PC-3 (cell line): Measurements from ENCODE around the gene ETS1. TPM values are rescaled to one million over a fixed set of nuclear protein-coding genes. Genes with fewer than 3 reads are reported as not detected.

Experiments used
- ATAC-seq: fragments of 200-7000 bp; cut with Tn5 transposase; 2 replicates; pipeline ENCODE4 v1.9.1; 2020; ENCODE audit warnings: mild to moderate bottlenecking, moderate library complexity
- BruUV-seq: library from RNA; stranded (reverse); fragments of 400-500 nt; replicated peaks from 2 replicates; lab custom pipeline; 2021; lab: Mats Ljungman, UMichigan
- CTCF ChIA-PET: fragments of 300-600 bp; sonication (Branson Sonifier 250); formaldehyde crosslinking; loops from one replicate; lab custom pipeline; 2022; ENCODE audit warnings: antibody characterized with exemption; lab: Charles Lee
- POLR2A ChIA-PET: fragments of 300-600 bp; sonication (Branson Sonifier 250); formaldehyde crosslinking; loops from one replicate; lab custom pipeline; 2022; ENCODE audit warnings: antibody characterized with exemption; ENCODE audit not compliant: unreplicated experiment; lab: Charles Lee
- DNase-seq: peaks from one replicate; pipeline ENCODE4 v3.0.0-alpha.2; 2015
- H2AFZ ChIP-seq: fragments of 300-600 bp; sonication (generic); 2 replicates; pipeline ENCODE4 v1.6.0; 2016; ENCODE audit warnings: antibody characterized with exemption, low read length
- H3F3A ChIP-seq: fragments of 300-600 bp; sonication (generic); one replicate; pipeline ENCODE4 v1.6.0; 2017; ENCODE audit warnings: antibody characterized with exemption, low read length, control low read depth, mild to moderate bottlenecking; ENCODE audit not compliant: unreplicated experiment
- H3K27ac ChIP-seq: fragments of 300-600 bp; sonication (generic); 2 replicates; pipeline ENCODE4 v1.5.1; 2016; ENCODE audit warnings: mild to moderate bottlenecking, low read length
- H3K27me3 ChIP-seq: fragments of 300-600 bp; sonication (generic); 2 replicates; pipeline ENCODE4 v1.6.1; 2016; ENCODE audit warnings: low read length, mixed read lengths
- H3K36me3 ChIP-seq: fragments of 300-600 bp; sonication (generic); 2 replicates; pipeline ENCODE4 v1.6.1; 2016; ENCODE audit warnings: low read depth, mixed run types, low read length, mixed read lengths
- H3K4me1 ChIP-seq: fragments of 300-600 bp; sonication (generic); 2 replicates; pipeline ENCODE4 v1.5.1; 2016; ENCODE audit warnings: low read length; ENCODE audit not compliant: insufficient read depth
- H3K4me2 ChIP-seq: fragments of 300-600 bp; sonication (generic); 2 replicates; pipeline ENCODE4 v1.6.0; 2016; ENCODE audit warnings: low read length
- H3K4me3 ChIP-seq: fragments of 300-600 bp; sonication (generic); 2 replicates; pipeline ENCODE4 v1.5.1; 2016; ENCODE audit warnings: mild to moderate bottlenecking, low read length, mixed read lengths
- H3K79me2 ChIP-seq: fragments of 300-600 bp; sonication (generic); 2 replicates; pipeline ENCODE4 v1.6.1; 2017; ENCODE audit warnings: low read length, mixed read lengths
- H3K9ac ChIP-seq: fragments of 300-600 bp; sonication (generic); 2 replicates; pipeline ENCODE4 v1.6.0; 2016; ENCODE audit warnings: mild to moderate bottlenecking, low read length
- H3K9me2 ChIP-seq: fragments of 300-600 bp; sonication (generic); replicated peaks from 2 replicates; pipeline ENCODE4 v1.6.1; 2016; ENCODE audit warnings: mixed run types, low read length, mixed read lengths
- H3K9me3 ChIP-seq: fragments of 300-600 bp; sonication (generic); 2 replicates; pipeline ENCODE4 v1.6.1; 2016; ENCODE audit warnings: low read length, mixed read lengths
- H4K20me1 ChIP-seq: fragments of 300-600 bp; sonication (generic); 2 replicates; pipeline ENCODE4 v1.6.1; 2016; ENCODE audit warnings: low read length, mixed read lengths
- CTCF ChIP-seq: fragments of 300-600 bp; sonication (generic); conservative IDR thresholded peaks from 2 replicates; pipeline ENCODE4 v1.5.1; 2017; ENCODE audit warnings: antibody characterized with exemption, low read depth, mild to moderate bottlenecking, low read length
- EZH2 ChIP-seq: fragments of 300-600 bp; sonication (generic); IDR thresholded peaks from one replicate; pipeline ENCODE4 v1.6.1; 2017; ENCODE audit warnings: antibody characterized with exemption, mild to moderate bottlenecking, low read length; ENCODE audit not compliant: unreplicated experiment
- EZH2phosphoT487 ChIP-seq: fragments of 300-600 bp; sonication (generic); IDR thresholded peaks from 2 replicates; pipeline ENCODE4 v1.6.1; 2018; ENCODE audit warnings: mild to moderate bottlenecking, antibody characterized with exemption, low read length, borderline replicate concordance
- intact Hi-C: fragments of 100-400 bp; cut with micrococcal nuclease; formaldehyde crosslinking; loops from 2 replicates; pipeline ENCODE4 v1.9.0; 2023
- total RNA-seq: library from RNA; depleted of rRNA; stranded (reverse); fragments of >200 nt; gene quantifications from 2 replicates; pipeline ENCODE4 v1.2.3, GENCODE V29; 2014

Gene ETS1
- total RNA-seq, 1 experiment from 2014 or later: 52.0 TPM

GRCh38 chr11:128624269-128625175 lies 37.2 kb upstream of the ETS1 start:
- Histone ChIP-seq H3K4me1 (peaks cover 8% of the 10 kb centered on the region), H2AFZ (no peak overlapping the region), H3K4me2 (no peak overlapping the region), H3K36me3 (no peaks in the 10 kb centered on the region), H3K9ac (no peak overlapping the region), H3F3A (no peaks in the 10 kb centered on the region), H3K27me3 (no peaks in the 10 kb centered on the region), H3K9me3 (no peaks in the 10 kb centered on the region), H3K9me2 (no peaks in the 10 kb centered on the region), H3K4me3 (no peak overlapping the region), H3K79me2 (no peaks in the 10 kb centered on the region), H4K20me1 (no peaks in the 10 kb centered on the region), H3K27ac (no peak overlapping the region)
- intact Hi-C loops: no loop called here
- CTCF ChIA-PET: no interaction called here
- ATAC-seq (no peak), DNase-seq (no peak)
- TF ChIP-seq CTCF (no peak), EZH2 (no peak), EZH2phosphoT487 (no peak)
- POLR2A ChIA-PET: interaction anchor here (0.6 to 0.7 kb wide), 2 partner anchors 312 to 429 kb away, joined by 3 to 4 read pairs; no protein-coding TSS in a partner anchor
- no TSS peak for BruUV-seq

DNA sequence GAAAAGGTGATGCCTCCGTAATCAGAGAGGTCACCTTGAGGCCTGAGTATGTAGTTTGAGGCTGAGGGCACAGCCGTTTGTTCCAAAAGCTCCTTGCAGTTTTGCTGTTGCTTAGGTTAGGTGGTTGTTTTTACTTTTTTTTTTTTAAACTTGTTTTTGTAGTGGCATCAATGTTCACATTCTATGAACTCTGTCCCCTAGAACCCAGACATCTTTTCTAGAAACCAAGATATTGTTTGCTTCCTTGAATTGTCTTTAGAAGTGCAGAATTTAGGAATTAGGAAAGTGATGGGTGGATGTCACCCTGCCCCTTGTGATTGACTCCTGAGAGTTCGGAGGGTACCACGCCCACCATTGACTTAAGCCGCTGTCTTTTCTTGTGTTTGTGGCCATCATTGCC lies 35.7 kb upstream of the ETS1 start:
- H4K20me1 ChIP-seq: no peaks in the 10 kb centered on the region
- no TSS peak for BruUV-seq
- ChIA-PET CTCF (interaction anchor here (0.7 kb wide), 1 partner anchor 347 kb away, joined by 3 read pairs; no protein-coding TSS in a partner anchor), POLR2A (interaction anchor here (0.6 kb wide), 1 partner anchor 206 kb away, joined by 3 read pairs; no protein-coding TSS in a partner anchor)
- peaks cover 4% of the 10 kb centered on the region; the same call in 1 of the 2 replicates for H3K4me1 ChIP-seq
- no peak overlapping the region for H3K9ac ChIP-seq
- intact Hi-C loops: no loop called here
- H2AFZ ChIP-seq: no peak overlapping the region
- H3K4me2 ChIP-seq: no peak overlapping the region
- H3K27me3 ChIP-seq: no peaks in the 10 kb centered on the region
- H3K9me3 ChIP-seq: no peaks in the 10 kb centered on the region
- H3K9me2 ChIP-seq: no peaks in the 10 kb centered on the region
- H3K4me3 ChIP-seq: no peak overlapping the region
- H3K79me2 ChIP-seq: no peaks in the 10 kb centered on the region
- H3K27ac ChIP-seq: no peak overlapping the region
- no peaks in the 10 kb centered on the region for H3K36me3 ChIP-seq
- ATAC-seq (no peak), DNase-seq (no peak)
- H3F3A ChIP-seq: no peaks in the 10 kb centered on the region
- TF ChIP-seq CTCF: no peak
- no peak for TF ChIP-seq EZH2
- TF ChIP-seq EZH2phosphoT487: no peak
